VCaP (cell line): ENCODE results near the gene KCTD3.
A peak's percentile ranks its signal among the peaks of the same experiment; 100 is the strongest.

Experiments
- H3K27ac ChIP-seq: fragments of 450-650 bp; 2 replicates; pipeline ENCODE4 v1.5.1; 2017
- CTCF ChIP-seq: fragments of 450-650 bp; conservative IDR thresholded peaks from 2 replicates; pipeline ENCODE4 v1.5.1; 2017; ENCODE audit warnings: mild to moderate bottlenecking, moderate library complexity

The KCTD3 gene

GRCh38 chr1:215583185-215583749, 16.2 kb downstream of the KCTD3 start:
- no peak for TF ChIP-seq CTCF

GRCh38 chr1:215584389-215584788, 17.3 kb downstream of the KCTD3 start:
- no peak overlapping the region for H3K27ac ChIP-seq
- TF ChIP-seq CTCF, result no peak

More at GRCh38 chr1:215583185-215583749, 16.2 kb downstream of the KCTD3 start:
- H3K27ac ChIP-seq, result no peak overlapping the region

GRCh38 chr1:215589650-215590435, 22.7 kb downstream of the KCTD3 start:
- no peak for TF ChIP-seq CTCF
- peak overlapping the region; percentile 81 for H3K27ac ChIP-seq

- H3K27ac ChIP-seq, result peak overlapping the region; percentile 81
- TF ChIP-seq CTCF, result no peak
Measured at GRCh38 chr1:215590779-215591491, 23.8 kb downstream of the KCTD3 start.

- H3K27ac ChIP-seq, result no peak overlapping the region
- TF ChIP-seq CTCF, result no peak
Measured at GRCh38 chr1:215594640-215595039, 27.5 kb downstream of the KCTD3 start.

- H3K27ac ChIP-seq, result no peak overlapping the region
- TF ChIP-seq CTCF, result no peak
Measured at GRCh38 chr1:215595231-215595630, 28.1 kb downstream of the KCTD3 start.

GRCh38 chr1:215597961-215598360, 30.9 kb downstream of the KCTD3 start:
- TF ChIP-seq CTCF, result no peak

More at GRCh38 chr1:215597961-215598360, 30.9 kb downstream of the KCTD3 start:
- no peak overlapping the region for H3K27ac ChIP-seq
